Calu3 (cell line): Measurements from ENCODE around the gene USP40. TPM values are rescaled to one million over a fixed set of nuclear protein-coding genes. Genes with fewer than 3 reads are reported as not detected.

ENCODE experiments used
- BruUV-seq: library from RNA; stranded (reverse); fragments of 400-500 nt; replicated peaks from 2 replicates; lab custom pipeline; 2021; lab: Mats Ljungman, UMichigan
- CTCF ChIA-PET: fragments of 300-600 bp; sonication (Branson Sonifier 250); formaldehyde crosslinking; loops from one replicate; lab custom pipeline; 2022; ENCODE audit warnings: antibody characterized with exemption; lab: Charles Lee
- DNase-seq: peaks from one replicate; pipeline ENCODE4 v3.0.0; 2022
- H3K27ac Mint-ChIP-seq: one replicate; pipeline ENCODE4 v1.8.0; 2022; ENCODE audit warnings: mixed read lengths; ENCODE audit not compliant: unreplicated experiment
- H3K27me3 Mint-ChIP-seq: one replicate; pipeline ENCODE4 v1.8.0; 2022; ENCODE audit warnings: mixed read lengths; ENCODE audit not compliant: unreplicated experiment
- H3K36me3 Mint-ChIP-seq: one replicate; pipeline ENCODE4 v1.8.0; 2022; ENCODE audit warnings: mild to moderate bottlenecking, moderate library complexity, mixed read lengths; ENCODE audit not compliant: insufficient read depth, unreplicated experiment
- H3K4me1 Mint-ChIP-seq: one replicate; pipeline ENCODE4 v1.8.0; 2022; ENCODE audit warnings: mild to moderate bottlenecking, low read depth, mixed read lengths; ENCODE audit not compliant: unreplicated experiment
- H3K4me3 Mint-ChIP-seq: one replicate; pipeline ENCODE4 v1.8.0; 2022; ENCODE audit warnings: mild to moderate bottlenecking, low read depth, moderate library complexity, mixed read lengths; ENCODE audit not compliant: unreplicated experiment
- H3K9me3 Mint-ChIP-seq: one replicate; pipeline ENCODE4 v1.8.0; 2022; ENCODE audit warnings: low read depth, mixed read lengths; ENCODE audit not compliant: unreplicated experiment
- intact Hi-C: fragments of 100-400 bp; cut with micrococcal nuclease; formaldehyde crosslinking; loops from one replicate; pipeline ENCODE4 v1.10.0; 2022; ENCODE audit not compliant: unreplicated experiment
- total RNA-seq: library from RNA; stranded (reverse); gene quantifications from 2 replicates; pipeline ENCODE4 v1.2.3, GENCODE V29; 2022
- TF ChIP-seq, protein P1 (sequence below): fragments of 200-600 bp; IDR thresholded peaks from one replicate; pipeline ENCODE4 v1.8.0; 2022; ENCODE audit warnings: antibody characterized with exemption; ENCODE audit not compliant: unreplicated experiment

USP40 gene
- total RNA-seq, 1 experiment from 2014 or later = 44.2 TPM

DNA sequence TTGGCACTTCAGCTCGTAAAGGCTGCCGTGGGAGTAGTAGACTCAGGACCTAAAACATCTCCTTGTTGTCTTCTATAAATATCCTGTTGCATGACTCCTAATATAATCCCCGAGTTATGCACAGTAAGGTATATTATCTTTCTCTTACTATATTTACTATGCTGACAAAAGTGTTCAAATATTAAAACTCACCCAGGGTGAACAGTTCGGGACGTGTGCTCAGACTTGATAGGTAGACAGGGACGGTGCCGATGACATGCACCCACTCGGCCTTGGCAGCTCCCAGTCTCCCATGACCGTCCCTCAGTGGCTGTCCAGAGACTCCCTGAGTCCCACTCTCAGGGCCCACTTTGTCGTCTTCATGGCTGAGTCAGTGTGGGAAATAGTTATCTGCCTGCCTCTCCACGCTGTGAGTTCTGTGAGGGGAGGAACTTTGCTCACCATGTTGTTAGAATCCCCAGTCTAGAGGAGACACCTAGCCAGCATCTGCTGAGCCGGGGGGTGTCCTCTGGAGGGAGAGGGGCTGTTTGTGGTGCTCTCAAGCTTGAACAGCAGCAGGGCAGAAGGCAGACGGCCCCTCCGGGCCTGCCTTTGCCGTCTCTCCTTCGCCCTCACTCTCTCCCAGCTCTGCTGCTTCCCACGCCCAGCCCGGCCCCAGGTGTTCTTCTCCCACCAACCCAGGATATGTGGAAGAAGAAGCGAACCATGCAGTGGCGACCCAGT is 137.2 kb downstream of the USP40 start:
- Mint-ChIP-seq H3K27ac (no peak overlapping the region), H3K4me3 (no peak overlapping the region), H3K27me3 (no peaks in the 10 kb centered on the region), H3K4me1 (peaks cover 25% of the 10 kb centered on the region), H3K9me3 (peaks cover 8% of the 10 kb centered on the region), H3K36me3 (peaks cover 13% of the 10 kb centered on the region)
- no TSS peak for BruUV-seq
- TF ChIP-seq, protein P1, sequence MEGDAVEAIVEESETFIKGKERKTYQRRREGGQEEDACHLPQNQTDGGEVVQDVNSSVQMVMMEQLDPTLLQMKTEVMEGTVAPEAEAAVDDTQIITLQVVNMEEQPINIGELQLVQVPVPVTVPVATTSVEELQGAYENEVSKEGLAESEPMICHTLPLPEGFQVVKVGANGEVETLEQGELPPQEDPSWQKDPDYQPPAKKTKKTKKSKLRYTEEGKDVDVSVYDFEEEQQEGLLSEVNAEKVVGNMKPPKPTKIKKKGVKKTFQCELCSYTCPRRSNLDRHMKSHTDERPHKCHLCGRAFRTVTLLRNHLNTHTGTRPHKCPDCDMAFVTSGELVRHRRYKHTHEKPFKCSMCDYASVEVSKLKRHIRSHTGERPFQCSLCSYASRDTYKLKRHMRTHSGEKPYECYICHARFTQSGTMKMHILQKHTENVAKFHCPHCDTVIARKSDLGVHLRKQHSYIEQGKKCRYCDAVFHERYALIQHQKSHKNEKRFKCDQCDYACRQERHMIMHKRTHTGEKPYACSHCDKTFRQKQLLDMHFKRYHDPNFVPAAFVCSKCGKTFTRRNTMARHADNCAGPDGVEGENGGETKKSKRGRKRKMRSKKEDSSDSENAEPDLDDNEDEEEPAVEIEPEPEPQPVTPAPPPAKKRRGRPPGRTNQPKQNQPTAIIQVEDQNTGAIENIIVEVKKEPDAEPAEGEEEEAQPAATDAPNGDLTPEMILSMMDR = no peak
- CTCF ChIA-PET = no interaction called here
- no peak for DNase-seq
- intact Hi-C loops = no loop called here

DNA sequence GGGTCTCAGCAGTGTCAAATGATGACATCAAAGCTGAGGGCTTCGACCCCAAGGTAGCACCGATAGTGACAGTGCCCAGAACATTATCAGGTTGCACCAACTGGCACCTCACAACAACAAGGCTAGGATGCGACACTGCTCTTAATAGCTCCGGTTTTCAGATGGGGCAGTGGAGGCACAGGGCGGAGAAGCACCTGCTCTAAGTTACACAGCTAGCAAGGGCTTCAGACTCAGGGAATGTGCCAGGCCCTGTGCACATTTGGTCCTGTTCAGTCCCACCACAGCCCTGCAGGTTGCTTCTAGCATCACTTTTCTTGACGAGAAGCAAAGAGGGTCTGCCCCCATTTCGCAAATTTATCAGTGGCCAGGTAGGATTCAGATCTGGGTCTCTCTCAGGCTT is 138.1 kb downstream of the USP40 start:
- CTCF ChIA-PET = no interaction called here
- intact Hi-C loops = no loop called here

DNA sequence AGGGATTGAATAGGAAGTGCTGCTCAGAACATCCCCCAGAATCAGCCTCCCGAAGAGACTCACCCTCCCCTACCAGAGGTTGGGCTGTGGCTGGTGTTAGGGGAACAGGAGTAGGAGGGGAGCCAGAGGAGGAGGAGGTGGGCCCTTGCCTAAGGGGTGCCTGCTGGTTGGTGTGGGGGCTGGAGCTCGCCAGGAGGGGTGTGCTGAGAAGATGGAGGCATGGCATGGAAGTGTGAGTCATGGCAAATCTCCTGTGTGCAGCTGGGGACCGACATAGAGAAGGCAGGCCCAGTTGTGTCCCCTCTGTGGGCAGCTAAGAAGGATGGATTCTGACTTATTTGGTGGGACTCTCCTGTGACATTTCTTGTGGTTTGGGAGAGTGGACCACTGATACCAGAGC is 138.6 kb downstream of the USP40 start:
- Mint-ChIP-seq H3K27ac (no peak overlapping the region), H3K4me1 (peaks cover 34% of the 10 kb centered on the region), H3K4me3 (no peak overlapping the region), H3K27me3 (no peaks in the 10 kb centered on the region), H3K36me3 (peaks cover 19% of the 10 kb centered on the region), H3K9me3 (peaks cover 8% of the 10 kb centered on the region)
- TF ChIP-seq, protein P1 = no peak
- no peak for DNase-seq
- no TSS peak for BruUV-seq
- intact Hi-C loops = no loop called here
- CTCF ChIA-PET = no interaction called here

More for the DNA sequence above, 138.1 kb downstream of the USP40 start:
- no peak for DNase-seq
- no peak overlapping the region for H3K4me3 Mint-ChIP-seq
- peaks cover 30% of the 10 kb centered on the region for H3K4me1 Mint-ChIP-seq
- TF ChIP-seq, protein P1 = no peak
- peaks cover 8% of the 10 kb centered on the region for H3K9me3 Mint-ChIP-seq
- peaks cover 15% of the 10 kb centered on the region for H3K36me3 Mint-ChIP-seq
- H3K27ac Mint-ChIP-seq = no peak overlapping the region
- BruUV-seq = no TSS peak
- H3K27me3 Mint-ChIP-seq = no peaks in the 10 kb centered on the region

DNA sequence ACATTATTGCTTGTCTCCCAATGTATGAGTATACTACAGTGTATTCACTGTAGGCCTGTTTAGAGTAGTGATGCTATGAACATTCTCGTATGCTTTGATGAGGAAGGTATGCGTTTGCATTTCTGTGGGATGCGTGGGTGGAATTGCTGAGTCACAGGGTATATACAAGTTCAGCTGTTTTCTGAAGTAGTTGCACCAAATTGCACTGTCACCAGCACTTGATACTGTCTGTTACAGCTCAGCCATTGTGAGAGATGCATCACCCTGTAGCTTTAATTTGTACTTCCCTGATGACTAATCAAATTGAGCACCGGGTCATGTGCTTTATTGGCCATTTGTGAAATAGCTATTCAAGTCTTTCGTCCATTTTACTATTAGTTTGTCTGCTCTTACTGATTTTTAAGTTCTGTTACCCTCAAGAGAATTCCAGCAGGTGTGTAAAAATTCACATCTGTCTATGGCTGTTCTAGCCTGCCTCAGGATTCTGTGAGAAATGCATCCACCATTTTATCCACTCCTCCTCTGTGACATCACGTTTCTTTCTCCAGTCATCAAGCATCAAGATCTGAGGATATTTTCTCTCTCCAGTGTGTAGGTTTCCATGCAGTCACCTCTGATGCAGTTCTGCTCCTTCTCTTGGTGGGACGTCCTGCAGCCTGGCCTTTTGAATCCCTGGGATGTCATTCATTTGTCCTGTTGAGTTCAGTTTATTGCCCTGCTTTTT is 139.8 kb downstream of the USP40 start:
- Mint-ChIP-seq H3K9me3 (peaks cover 8% of the 10 kb centered on the region), H3K36me3 (peaks cover 28% of the 10 kb centered on the region), H3K4me3 (no peak overlapping the region), H3K27ac (no peak overlapping the region), H3K4me1 (peaks cover 46% of the 10 kb centered on the region), H3K27me3 (no peaks in the 10 kb centered on the region)
- no peak for DNase-seq
- no TSS peak for BruUV-seq
- intact Hi-C loops = no loop called here
- CTCF ChIA-PET = interaction anchor here (0.6 kb wide), 1 partner anchor 128 kb away, joined by 4 read pairs; no protein-coding TSS in a partner anchor
- TF ChIP-seq, protein P1 = no peak

Other genes starting within 250 kb of the USP40 start
- 26.5 and 28.4 TPM in 2 replicates for gene DGKD, start 212.3 kb downstream of the USP40 start, total RNA-seq
- gene UGT1A8, start 50.9 kb upstream of the USP40 start, total RNA-seq = not detected in 2 replicates
- gene UGT1A10, start 69.7 kb upstream of the USP40 start, total RNA-seq = 107 and 120 TPM in 2 replicates
- gene UGT1A9, start 105.1 kb upstream of the USP40 start, total RNA-seq = 3.5 and 4.3 TPM in 2 replicates
- gene UGT1A7, start 115.1 kb upstream of the USP40 start, total RNA-seq = 7.2 and 7.8 TPM in 2 replicates
- 98.0 and 116 TPM in 2 replicates for gene UGT1A6, start 126.1 kb upstream of the USP40 start, total RNA-seq
- gene UGT1A5, start 146.1 kb upstream of the USP40 start, total RNA-seq = 7.1 and 7.3 TPM in 2 replicates
- gene UGT1A4, start 152.0 kb upstream of the USP40 start, total RNA-seq = 6.1 TPM in 2 replicates
- gene UGT1A3, start 162.3 kb upstream of the USP40 start, total RNA-seq = 5.9 and 6.0 TPM in 2 replicates
- 26.7 and 43.9 TPM in 2 replicates for gene UGT1A1, start 193.5 kb upstream of the USP40 start, total RNA-seq
- gene MROH2A, start 211.5 kb upstream of the USP40 start, total RNA-seq = 0.33 and 0.76 TPM in 2 replicates